GM21390 (cell line): ENCODE data around the gene TMEM175.

Source experiments
- ATAC-seq: cut with Tn5 transposase; IDR thresholded peaks from one replicate; pipeline ENCODE4 v1.9.1; 2021; ENCODE audit not compliant: unreplicated experiment

Gene TMEM175, protein sequence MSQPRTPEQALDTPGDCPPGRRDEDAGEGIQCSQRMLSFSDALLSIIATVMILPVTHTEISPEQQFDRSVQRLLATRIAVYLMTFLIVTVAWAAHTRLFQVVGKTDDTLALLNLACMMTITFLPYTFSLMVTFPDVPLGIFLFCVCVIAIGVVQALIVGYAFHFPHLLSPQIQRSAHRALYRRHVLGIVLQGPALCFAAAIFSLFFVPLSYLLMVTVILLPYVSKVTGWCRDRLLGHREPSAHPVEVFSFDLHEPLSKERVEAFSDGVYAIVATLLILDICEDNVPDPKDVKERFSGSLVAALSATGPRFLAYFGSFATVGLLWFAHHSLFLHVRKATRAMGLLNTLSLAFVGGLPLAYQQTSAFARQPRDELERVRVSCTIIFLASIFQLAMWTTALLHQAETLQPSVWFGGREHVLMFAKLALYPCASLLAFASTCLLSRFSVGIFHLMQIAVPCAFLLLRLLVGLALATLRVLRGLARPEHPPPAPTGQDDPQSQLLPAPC

DNA sequence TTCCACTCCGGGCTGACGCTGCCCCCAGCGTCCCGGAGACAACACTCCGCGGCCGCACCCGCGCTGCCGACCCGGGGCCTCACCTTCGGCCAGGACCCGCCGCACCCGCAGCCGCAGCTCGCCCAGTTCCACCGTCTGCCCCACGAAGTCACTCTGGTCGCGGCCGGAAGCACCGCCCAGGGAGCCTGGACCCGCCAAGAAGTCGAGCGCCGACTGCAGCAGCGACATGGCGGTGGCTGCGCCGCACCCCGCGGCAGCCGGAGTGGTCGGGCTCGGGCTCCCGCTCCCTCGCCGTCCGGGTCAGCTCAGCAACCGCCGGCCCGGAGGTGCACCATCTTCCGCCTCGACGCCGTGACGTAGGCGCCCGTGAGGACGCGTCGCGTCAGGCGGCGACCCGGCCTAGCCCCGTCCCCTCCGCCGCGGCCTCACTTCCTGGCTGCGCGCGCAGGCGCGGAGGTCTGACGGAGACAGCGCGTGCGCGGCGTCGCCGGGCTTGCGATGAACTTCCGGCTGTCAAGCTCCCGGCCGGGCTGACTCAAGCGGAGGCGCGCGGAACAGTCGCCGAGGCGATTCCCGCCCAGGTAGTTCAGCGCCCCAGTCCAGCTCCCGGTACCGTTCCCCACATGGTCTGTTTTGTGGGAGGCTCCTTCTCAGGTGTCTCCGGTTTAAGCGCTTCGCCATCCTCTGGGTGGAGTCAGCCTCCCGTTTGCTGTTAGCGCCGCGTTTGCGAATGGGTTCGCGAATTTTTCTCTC, at the start of gene TMEM175, which contains the start of gene GAK:
Gene TMEM175 (plus strand): TSS at position 501 of the 753 bp plus-strand sequence. CDS start 15,280 bp downstream, outside the sequence.
Gene GAK (minus strand): TSS at position 357 of the 753 bp plus-strand sequence. CDS start 129 bp downstream, at position 228.
- peak; percentile 87 for ATAC-seq

DNA sequence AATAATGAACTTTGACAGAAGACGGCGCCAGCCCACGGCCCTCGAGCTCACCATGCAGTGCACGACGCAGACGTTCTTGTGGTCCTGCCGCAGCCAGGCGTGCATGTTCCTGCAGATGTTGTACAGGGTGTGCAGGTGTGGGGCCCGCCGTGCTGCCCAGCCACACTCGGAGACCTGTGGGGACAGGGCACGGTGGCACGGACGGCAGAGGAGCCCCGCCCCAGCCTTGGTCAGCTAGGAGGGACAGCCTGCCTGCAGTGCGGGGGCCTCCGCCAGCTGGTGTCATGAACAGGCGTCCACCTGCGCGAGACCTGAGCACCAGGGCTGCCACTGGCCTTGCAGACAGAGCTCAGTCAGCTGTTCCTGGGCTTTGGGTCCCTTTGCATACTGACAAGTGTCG, 49.6 kb upstream of the TMEM175 start:
- ATAC-seq = no peak

DNA sequence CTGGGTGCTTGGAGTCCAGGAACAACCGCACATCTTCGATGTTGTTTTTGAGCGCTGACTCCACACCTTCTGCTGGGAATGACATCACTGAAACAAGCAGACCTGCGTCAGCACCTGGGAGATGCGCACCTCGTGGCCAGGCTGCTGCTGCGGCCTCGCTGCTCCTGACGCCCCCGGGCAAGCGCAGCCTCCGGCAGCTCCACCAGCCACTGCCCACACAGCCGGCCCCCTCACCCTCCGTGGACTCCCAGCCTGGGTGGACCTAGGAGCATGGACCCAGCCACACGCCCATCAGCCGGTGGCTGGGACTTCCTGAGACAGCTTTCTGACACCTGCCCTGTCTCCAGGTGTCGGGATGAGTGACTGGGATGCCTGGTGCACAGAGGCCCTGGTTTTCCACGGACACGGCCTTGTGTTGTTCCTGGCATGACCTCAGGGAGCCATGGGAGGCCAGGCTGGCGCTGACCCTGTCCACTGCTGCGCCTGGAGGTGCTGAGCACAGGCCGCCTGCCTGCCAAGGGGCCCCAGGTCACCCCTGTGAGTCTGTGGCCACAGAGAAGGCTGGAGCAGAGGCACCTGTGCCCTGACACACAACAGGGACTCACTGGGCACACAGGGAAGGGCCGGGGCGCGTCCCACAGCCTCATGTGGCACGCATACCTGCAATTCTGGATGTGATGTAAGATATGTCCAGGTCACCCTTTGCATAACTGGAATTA, 48.7 kb upstream of the TMEM175 start:
- no peak for ATAC-seq

DNA sequence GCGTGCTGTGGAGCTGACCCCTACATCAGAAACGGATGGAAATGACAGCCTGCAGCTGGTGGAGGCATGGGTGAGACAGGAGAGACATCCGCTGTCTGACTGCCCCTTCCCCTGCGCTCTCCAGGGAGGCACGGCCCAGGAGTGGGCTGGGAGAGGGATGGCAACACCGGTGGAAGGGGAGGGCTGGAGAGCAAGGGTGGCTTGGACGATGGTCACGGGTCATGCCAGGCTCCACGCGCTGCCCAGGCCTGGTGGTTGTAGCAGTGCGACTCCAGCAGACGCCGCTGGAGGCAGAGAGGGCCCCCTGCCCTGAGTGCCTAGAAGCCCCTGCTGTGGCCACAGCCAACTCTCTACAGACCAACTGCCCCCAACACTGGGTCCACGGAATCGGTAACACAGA, 48.0 kb upstream of the TMEM175 start:
- no peak for ATAC-seq

DNA sequence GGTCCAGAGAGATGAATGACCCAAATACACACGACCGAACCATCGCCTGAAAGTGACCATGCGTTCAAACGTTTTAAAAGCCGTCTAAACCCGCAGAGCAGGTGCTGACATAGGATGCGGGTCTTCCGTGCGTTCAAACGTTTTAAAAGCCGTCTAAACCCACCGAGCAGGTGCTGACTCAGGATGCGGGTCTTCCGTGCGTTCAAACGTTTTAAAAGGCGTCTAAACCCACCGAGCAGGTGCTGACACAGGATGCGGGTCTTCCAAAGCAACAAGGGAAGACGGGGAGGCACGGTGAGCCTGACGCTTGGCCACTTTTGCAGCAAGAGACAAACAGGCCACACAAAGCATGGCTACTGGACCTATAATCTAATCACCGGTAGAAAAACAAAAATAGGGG, 47.4 kb upstream of the TMEM175 start:
- ATAC-seq = no peak

DNA sequence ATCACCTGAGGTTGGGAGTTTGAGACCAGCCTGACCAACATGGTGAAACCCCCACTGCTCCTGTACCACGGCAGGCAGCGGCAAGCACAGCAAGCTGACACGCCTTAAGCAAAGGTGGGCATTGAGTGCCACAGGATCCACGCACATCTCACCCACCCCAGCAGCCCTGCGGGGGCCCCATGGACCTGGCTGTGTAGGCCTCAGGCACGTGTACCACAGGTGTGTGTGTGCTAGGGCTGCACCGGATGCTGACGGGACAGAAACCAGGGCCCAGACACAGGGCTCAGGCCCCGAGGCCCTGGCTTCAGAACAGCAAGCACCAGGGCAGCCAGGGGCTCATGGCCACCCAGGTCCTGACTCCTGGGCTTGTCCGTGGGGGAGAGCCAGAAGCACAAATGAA, 46.9 kb upstream of the TMEM175 start:
- no peak for ATAC-seq

DNA sequence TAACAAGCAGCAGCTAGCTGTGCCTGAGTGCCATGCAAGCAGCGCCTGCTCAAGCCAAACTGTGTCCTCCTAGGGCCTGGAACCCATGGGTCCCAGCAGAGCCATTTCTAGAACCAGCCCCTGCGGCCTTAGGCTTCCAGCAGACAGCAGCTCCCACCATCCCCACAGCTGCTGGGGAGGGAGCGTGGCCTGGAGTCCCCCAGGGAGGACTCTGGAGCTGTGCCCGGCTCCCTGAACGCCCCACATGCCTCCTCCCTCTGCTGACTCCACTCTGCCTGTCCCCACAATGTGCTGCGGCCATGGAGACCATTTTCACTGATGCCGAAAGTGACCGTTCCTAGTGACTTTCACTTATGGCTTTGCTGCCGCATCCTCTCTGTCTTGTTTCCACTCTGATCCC, 46.0 kb upstream of the TMEM175 start:
- ATAC-seq = no peak

DNA sequence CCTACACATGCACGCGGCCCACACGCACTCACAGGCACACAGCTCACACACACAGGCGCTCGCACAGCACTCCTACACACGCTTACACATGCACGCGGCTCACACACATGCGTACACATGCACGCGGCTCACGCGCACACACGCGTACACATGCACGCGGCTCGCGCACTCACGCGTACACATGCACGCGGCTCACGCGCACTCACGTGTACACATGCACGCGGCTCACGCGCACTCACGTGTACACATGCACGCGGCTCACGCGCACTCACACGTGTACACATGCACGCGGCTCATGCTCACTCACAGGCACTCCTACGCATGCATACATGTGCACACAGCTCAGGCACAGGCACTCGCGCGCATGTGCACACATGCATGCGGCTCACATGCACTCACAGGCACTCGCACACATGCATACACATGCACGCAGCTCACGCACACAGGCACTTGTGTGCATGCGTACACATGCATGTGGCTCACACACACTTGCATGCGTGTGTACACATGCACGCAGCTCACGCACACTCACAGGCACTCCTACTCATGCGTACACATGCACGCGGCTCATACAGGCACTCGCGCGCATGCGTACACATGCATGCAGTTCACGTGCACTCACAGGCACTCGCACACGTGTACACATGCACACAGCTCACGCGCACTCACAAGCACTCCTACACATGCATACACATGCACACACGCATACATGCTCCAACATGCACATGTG, 45.1 kb upstream of the TMEM175 start:
- ATAC-seq = no peak

DNA sequence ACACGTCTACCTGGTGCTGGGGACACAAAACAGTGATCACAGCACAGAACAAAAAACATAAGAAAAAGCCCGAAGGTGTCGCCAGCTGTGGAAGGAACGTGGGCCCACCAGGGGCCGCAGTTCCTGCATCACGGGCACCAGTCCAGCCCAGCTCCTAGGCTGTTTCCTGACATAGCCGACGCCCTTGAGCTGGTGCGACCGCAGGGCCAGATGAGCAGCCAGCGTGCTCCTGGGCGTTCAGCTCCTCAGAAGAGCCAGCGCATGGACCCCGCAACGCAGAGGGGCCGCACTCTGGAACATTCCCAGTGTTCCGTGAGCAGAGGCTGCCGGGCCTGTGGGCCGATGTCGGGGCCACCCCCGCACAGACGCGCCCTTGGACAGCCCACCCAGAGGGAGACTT, 44.2 kb upstream of the TMEM175 start:
- no peak for ATAC-seq

DNA sequence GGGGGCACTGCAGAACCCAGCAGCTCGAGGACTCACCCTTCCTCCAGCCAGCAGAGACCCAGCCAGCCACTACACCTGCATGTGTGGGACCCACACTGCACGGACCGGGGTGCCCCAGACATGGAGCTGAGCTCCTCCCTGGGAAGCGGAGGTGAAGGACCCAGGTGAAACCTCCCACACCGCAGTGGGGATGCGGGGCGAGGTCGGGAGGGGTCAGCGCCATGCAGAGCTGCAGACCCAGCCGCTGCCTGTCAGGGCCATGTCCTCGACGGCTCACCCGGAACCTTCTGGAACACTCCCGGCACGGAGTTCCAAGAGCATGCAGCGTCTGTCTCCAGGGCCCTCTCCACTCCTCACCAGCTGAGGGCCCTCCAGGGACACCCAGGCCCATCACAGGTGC, 42.7 kb upstream of the TMEM175 start:
- ATAC-seq = no peak

DNA sequence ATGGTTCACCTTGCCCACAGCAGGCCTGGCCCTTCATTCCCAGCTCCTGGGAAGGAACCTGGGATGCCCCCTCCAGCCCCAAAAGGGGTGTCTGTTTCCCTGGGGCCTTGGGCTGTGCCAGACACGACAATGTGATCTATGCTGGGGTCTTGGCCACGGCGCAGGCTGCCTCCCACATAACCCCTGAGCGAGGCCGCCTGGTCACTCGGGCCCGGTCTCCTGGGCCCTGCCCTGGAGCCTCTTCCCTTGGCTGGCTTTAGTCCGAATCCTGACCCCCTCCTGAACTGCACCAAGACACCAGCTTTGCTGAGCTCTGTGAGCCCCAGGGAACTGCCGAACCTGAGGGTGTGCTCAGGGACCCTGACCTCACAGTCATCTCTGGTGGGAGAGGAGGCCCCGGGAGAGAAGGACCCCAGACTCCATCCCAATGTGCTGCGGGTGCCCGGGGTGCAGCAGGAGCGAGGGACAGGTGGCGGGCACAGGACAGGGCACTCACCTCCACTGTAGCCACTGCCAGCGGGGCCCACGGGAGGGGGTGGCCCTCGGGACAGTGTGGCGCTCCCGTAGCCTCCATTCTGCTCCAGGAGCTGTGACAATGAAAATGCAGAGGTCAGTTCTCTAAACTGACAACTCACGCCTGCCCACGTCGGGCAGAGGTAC, 42.1 kb upstream of the TMEM175 start:
- ATAC-seq = no peak

DNA sequence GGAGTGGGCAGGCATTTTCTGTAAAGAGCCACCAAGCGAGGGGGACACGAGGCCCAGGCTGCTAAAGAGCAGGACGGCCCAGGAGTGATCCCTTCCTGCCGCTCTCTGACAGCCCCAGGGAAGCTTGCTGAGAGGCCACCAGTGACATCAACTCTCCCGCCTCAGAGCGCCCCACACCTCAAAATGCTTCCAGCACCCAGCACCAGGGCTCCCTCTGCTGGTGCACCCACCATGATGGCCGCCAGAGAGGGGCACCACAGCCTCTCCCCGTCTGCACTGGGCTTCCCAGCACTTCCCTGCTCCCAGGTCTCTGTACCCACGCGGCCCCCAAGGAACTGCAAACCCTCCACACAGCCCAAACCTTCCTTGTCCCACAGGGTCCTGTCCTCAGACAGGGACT, 40.5 kb upstream of the TMEM175 start:
- ATAC-seq = no peak

DNA sequence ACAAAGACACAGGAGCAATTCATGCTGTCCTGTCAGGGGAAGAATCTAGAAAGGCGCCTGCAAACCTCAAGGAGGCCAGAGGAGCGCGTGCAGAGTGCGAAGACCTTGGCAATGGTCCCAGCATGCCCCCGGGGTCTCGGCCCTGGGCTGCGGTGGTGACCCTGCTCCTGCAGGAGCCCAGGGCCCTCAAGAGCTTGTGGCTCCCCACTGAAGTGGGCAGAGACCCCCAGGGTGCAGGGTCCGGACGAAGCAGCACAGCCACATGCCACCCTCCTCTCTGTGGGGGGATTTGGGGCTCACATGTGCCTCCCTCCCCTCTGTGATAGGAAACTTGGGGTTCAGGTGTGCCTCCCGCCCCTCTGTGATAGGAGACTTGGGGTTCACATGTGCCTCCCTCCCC, 39.5 kb upstream of the TMEM175 start:
- ATAC-seq = no peak

DNA sequence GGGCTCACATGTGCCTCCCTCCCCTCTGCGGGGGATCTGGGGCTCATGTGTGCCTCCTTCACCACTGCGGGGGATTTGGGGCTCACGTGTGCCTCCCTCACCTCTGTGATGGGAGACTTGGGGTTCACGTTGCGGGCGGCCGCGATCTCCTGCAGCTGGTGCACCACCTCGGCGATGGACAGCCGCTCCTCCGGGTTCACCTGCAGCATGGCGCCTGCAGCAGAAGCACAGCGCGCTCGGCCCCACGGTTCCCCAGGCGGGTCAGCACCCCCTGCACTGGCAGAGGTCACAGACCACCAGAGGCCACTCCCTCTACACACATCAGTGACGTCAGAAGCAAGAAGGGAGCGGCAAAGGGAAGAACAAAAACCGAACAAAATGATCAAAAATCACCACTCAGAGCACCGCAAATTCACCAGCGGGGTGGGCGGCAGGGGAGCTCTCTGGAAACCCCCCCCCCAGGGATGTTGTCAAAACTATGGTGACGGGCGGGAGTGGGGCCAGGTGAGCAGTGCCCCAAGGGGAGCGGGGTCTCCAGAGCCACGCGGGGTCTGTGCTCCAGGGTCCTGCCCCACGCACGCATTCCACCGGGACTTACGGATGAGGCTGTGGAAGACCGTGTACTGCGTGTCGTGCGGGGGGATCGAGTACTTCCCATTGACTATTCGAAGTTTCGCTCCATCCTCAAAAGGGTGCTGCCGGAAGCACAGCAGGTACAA, 38.8 kb upstream of the TMEM175 start:
- no peak for ATAC-seq

DNA sequence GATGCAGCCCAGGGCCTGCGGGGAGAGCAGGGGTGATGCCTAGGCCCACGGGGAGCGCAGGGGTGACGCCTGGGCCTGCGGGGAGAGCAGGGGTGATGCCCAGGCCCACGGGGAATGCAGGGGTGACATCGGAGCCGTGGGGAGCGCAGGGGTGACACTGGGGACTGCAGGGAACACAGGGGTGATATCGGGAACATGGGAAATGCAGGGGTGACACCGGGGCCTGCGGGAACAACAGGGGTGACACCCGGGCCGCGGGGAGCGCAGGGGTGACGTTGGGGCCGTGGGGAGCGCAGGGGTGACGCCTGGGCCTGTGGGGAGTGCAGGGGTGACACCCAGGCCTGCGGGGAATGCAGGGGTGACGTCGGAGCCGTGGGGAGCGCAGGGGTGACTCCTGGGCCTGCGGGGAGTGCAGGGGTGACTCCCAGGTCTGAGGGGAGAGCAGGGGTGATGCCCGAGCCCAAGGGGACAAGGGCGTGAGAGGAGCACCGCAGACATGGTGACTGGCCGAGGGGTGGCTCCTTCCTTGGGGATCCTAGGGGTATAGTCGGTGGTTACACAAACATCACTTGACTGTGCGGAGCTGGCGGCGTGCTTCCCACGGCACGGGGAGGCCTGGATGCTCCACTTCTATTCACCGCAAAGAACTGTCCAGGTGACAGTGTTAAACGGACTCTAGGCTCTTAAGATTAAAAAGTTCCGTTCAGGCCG, 38.1 kb upstream of the TMEM175 start:
- no peak for ATAC-seq

DNA sequence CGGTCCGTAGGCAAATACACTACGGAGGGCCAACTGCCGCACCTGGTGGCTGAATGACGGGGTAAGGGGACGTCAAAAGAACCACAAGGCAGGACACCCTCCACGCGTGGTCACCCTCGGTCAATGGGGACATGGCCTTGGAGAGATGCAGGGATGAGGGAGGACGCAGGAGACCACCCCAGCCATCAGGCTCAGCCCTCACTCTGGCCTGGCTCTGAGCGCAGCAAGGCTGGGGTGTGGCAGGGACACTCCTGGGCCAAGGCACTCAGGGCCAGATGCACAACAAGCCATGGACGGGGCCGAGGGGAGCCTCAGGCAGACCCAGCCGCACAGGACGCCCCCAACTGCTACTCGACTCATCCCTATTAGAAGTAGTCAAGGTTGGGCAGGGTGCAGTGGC, 36.7 kb upstream of the TMEM175 start:
- no peak for ATAC-seq

DNA sequence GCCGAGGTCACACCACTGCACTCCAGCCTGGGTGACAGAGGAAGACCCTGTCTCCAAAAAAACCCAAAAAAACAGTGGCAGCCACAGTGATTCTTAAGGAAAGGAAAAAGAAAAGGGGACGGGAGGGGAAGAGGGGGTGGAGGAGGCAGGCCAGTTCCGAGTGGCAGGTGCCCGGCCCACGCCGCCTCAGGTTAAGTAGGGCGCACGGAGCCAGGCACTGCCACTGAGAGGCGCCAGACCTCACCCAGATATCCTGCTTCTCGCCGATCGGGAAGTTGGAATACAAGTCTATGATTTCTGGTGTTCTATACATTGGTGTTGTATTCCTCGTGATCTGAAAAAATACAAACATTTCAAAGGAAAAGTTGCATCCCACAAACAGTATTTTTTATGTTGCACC, 36.0 kb upstream of the TMEM175 start:
- no peak for ATAC-seq

DNA sequence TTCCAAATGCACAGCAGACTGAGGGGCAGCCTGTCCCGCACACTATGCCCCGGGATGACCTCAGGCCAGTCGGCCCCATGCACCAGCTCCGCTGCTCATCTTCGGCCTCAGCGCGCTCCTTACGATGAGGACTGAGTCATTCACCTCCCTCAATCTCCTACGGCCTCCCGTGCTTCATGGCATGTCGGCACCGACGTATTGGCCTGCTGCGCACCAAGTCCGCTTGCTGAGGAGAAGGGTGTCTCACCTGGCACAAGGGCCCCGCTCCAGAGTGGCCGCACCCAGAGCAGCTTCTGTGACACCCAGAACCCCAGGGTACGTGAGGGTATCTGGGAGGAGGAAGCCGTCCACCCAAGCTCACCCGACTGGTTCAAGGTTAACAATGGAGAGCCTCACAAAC, 35.6 kb upstream of the TMEM175 start:
- ATAC-seq = no peak

DNA sequence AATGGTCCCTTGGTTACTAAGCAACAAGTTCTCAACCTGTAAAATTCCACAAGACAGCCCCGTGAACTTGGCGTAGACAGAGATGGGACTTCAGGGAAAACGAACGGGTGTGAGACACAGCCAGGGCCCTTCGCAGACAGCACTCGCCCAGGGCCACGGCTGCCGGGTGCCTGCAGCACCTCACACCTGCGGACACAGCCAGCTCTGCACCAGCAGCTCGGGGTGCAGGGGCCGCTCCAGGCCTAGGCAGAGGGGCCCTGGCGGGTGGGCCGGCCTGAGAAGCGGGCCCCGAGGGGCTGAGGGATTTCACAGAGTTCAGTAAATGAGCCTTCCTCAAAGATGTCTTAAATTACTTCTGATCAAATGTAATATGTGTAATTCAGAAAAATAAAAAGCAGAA, 34.1 kb upstream of the TMEM175 start:
- ATAC-seq = no peak
